Keratinocyte (primary cell): ENCODE results near the gene MED8. TPM values are rescaled to one million over a fixed set of nuclear protein-coding genes. Genes with fewer than 3 reads are reported as not detected.

Source experiments
- DNase-seq: peaks from one replicate; pipeline ENCODE4 v3.0.0-alpha.2; 2011; ENCODE audit warnings: low read depth, missing footprints, low spot score
- FAIRE-seq: peaks from 2 replicates; lab custom pipeline; 2011; peaks lifted over from hg19 to GRCh38; lab: Jason Lieb, UNC
- H2AFZ ChIP-seq: 2 replicates; pipeline ENCODE4 v1.6.0; 2012; ENCODE audit warnings: low read length, control low read depth, inconsistent platforms; ENCODE audit not compliant: control insufficient read depth
- H3K27ac ChIP-seq: 2 replicates; pipeline ENCODE4 v1.5.1; 2011; ENCODE audit warnings: low read length; ENCODE audit not compliant: control insufficient read depth, insufficient read depth
- H3K27me3 ChIP-seq: 3 replicates; pipeline ENCODE4 v1.6.0; 2011; ENCODE audit warnings: low read length; ENCODE audit not compliant: control insufficient read depth, insufficient read depth; ENCODE audit errors: extremely low read depth
- H3K36me3 ChIP-seq, 2 experiments: 2 replicates in 1 of 2; 3 replicates in 1 of 2; pipeline ENCODE4 v1.5.1; 2011; ENCODE audit warnings: low read length in 2 of 2, mild to moderate bottlenecking in 1 of 2; ENCODE audit not compliant: control insufficient read depth in 2 of 2, insufficient read depth in 2 of 2; ENCODE audit errors: extremely low read depth in 1 of 2
- H3K4me1 ChIP-seq: 3 replicates; pipeline ENCODE4 v1.5.1; 2011; ENCODE audit warnings: low read length; ENCODE audit not compliant: control insufficient read depth, insufficient read depth; ENCODE audit errors: extremely low read depth
- H3K4me2 ChIP-seq: 3 replicates; pipeline ENCODE4 v1.6.0; 2011; ENCODE audit warnings: low read depth, low read length; ENCODE audit not compliant: control insufficient read depth, insufficient read depth; ENCODE audit errors: extremely low read depth
- H3K4me3 ChIP-seq, 3 experiments: fragments of 200-600 bp in 1 of 3; sonication (generic) in 1 of 3; 2 replicates in 2 of 3; 3 replicates in 1 of 3; pipeline ENCODE4 v1.5.1; 2011 to 2016; ENCODE audit warnings: low read length in 3 of 3, mild to moderate bottlenecking in 3 of 3, control low read depth in 2 of 3, inconsistent platforms in 1 of 3, low read depth in 1 of 3, mixed read lengths in 1 of 3, mixed run types in 1 of 3, moderate library complexity in 1 of 3; ENCODE audit not compliant: control insufficient read depth in 2 of 3, insufficient read depth in 2 of 3; ENCODE audit errors: extremely low read depth in 1 of 3
- H3K79me2 ChIP-seq: 2 replicates; pipeline ENCODE4 v1.6.0; 2012; ENCODE audit warnings: low read length; ENCODE audit not compliant: control insufficient read depth, insufficient read depth
- H3K9ac ChIP-seq: 3 replicates; pipeline ENCODE4 v1.6.0; 2011; ENCODE audit warnings: low read length; ENCODE audit not compliant: control insufficient read depth, insufficient read depth; ENCODE audit errors: extremely low read depth
- H3K9me1 ChIP-seq: 3 replicates; pipeline ENCODE4 v1.6.0; 2011; ENCODE audit warnings: low read length; ENCODE audit not compliant: control insufficient read depth, insufficient read depth; ENCODE audit errors: extremely low read depth
- H3K9me3 ChIP-seq: 2 replicates; pipeline ENCODE4 v1.5.1; 2012; ENCODE audit warnings: low read depth, low read length; ENCODE audit not compliant: control insufficient read depth
- H4K20me1 ChIP-seq: 3 replicates; pipeline ENCODE4 v1.6.0; 2011; ENCODE audit warnings: low read length; ENCODE audit not compliant: control insufficient read depth, insufficient read depth; ENCODE audit errors: extremely low read depth
- EZH2 ChIP-seq: IDR thresholded peaks from one replicate; pipeline ENCODE4 v1.6.1; 2012; ENCODE audit warnings: inconsistent platforms, mild to moderate bottlenecking, low read length, moderate library complexity
- dilution Hi-C: fragments of 300-500 bp; cut with MboI; formaldehyde crosslinking; loops from one replicate; pipeline ENCODE4 v1.7.0; 2020; ENCODE audit warnings: low sequenced_read_pairs; ENCODE audit not compliant: extremely low pct_ligation_motif_present
- polyA plus RNA-seq, 5 experiments: library from polyadenylated mRNA; depleted of rRNA in 3 of 5; stranded (reverse) in 3 of 5; stranded (forward) in 1 of 5; unstranded in 1 of 5; fragments of >200 nt; gene quantifications; 1 replicate in 1 of 5; 2 replicates in 3 of 5; 3 replicates in 1 of 5; pipeline versions ENCODE4 v1.2.1 to v1.2.3, GENCODE V29; 2011 to 2012; ENCODE audit warnings: missing spikeins in 2 of 5, low read depth in 1 of 5, low replicate concordance in 1 of 5
- TF ChIP-seq, protein P1 (sequence below), 3 experiments: IDR thresholded peaks in 1 of 3; conservative IDR thresholded peaks in 1 of 3; optimal IDR thresholded peaks in 1 of 3; 2 replicates in 2 of 3; 3 replicates in 1 of 3; pipeline versions ENCODE3 to v1.5.1; 2011; ENCODE audit warnings: low read length in 3 of 3, mild to moderate bottlenecking in 3 of 3, moderate library complexity in 2 of 3, control low read depth in 1 of 3, inconsistent platforms in 1 of 3; ENCODE audit not compliant: insufficient read depth in 2 of 3; ENCODE audit errors: extremely low read depth in 1 of 3

MED8 gene
- polyA plus RNA-seq, 1 donor (not counting 4 experiments of a cell fraction or from before 2014, with no cell fraction given): 14.3 TPM

GRCh38 chr1:43419627-43420425 is 30.2 kb upstream of the MED8 start:
- FAIRE-seq (no peak), DNase-seq (no peak)
- Histone ChIP-seq H3K4me1 (no peaks in the 10 kb centered on the region), H3K9me1 (no peaks in the 10 kb centered on the region), H3K27ac (no peak overlapping the region), H3K27me3 (no peaks in the 10 kb centered on the region), H3K79me2 (no peaks in the 10 kb centered on the region), H3K4me3 (no peak overlapping the region), H2AFZ (no peak overlapping the region), H3K9me3 (peaks cover 8% of the 10 kb centered on the region), H4K20me1 (no peaks in the 10 kb centered on the region), H3K9ac (no peak overlapping the region), H3K4me2 (no peak overlapping the region), H3K36me3 (peaks cover 46 to 63% of the 10 kb centered on the region in 2 experiments)
- dilution Hi-C loops: no loop called here
- TF ChIP-seq, protein P1, sequence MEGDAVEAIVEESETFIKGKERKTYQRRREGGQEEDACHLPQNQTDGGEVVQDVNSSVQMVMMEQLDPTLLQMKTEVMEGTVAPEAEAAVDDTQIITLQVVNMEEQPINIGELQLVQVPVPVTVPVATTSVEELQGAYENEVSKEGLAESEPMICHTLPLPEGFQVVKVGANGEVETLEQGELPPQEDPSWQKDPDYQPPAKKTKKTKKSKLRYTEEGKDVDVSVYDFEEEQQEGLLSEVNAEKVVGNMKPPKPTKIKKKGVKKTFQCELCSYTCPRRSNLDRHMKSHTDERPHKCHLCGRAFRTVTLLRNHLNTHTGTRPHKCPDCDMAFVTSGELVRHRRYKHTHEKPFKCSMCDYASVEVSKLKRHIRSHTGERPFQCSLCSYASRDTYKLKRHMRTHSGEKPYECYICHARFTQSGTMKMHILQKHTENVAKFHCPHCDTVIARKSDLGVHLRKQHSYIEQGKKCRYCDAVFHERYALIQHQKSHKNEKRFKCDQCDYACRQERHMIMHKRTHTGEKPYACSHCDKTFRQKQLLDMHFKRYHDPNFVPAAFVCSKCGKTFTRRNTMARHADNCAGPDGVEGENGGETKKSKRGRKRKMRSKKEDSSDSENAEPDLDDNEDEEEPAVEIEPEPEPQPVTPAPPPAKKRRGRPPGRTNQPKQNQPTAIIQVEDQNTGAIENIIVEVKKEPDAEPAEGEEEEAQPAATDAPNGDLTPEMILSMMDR (optimal IDR thresholded peaks at IDR 0.05 in 1 of 3, IDR thresholded peaks at IDR 0.05 in 1 of 3, conservative IDR thresholded peaks at IDR 0.05 in 1 of 3; ENCODE audit: extremely low read depth in 1 of 3, insufficient read depth in 2 of 3, low read length in 3 of 3): no peak
- no peak for TF ChIP-seq EZH2

GRCh38 chr1:43418858-43419257 is 29.3 kb upstream of the MED8 start:
- dilution Hi-C loops: no loop called here
- Histone ChIP-seq H3K79me2 (no peaks in the 10 kb centered on the region), H3K9me1 (no peaks in the 10 kb centered on the region), H3K4me1 (no peaks in the 10 kb centered on the region), H3K27ac (no peak overlapping the region), H3K4me3 (no peak overlapping the region), H3K27me3 (no peaks in the 10 kb centered on the region), H4K20me1 (no peaks in the 10 kb centered on the region), H3K9ac (no peak overlapping the region), H3K9me3 (peaks cover 5% of the 10 kb centered on the region), H2AFZ (no peak overlapping the region), H3K4me2 (no peak overlapping the region), H3K36me3 (peaks cover 41 to 54% of the 10 kb centered on the region in 2 experiments)
- DNase-seq: no peak
- FAIRE-seq: no peak
- TF ChIP-seq, protein P1 (optimal IDR thresholded peaks at IDR 0.05 in 1 of 3, IDR thresholded peaks at IDR 0.05 in 1 of 3, conservative IDR thresholded peaks at IDR 0.05 in 1 of 3; ENCODE audit: extremely low read depth in 1 of 3, insufficient read depth in 2 of 3, low read length in 3 of 3): no peak
- TF ChIP-seq EZH2: no peak
